Suprapubic skin (tissue), 4 donors: Measurements from ENCODE around the gene ITK.

Experiments
- EP300 ChIP-seq: sonication (generic); formaldehyde crosslinking; IDR thresholded peaks from one replicate; pipeline ENCODE4 v1.6.1; 2017; ENCODE audit warnings: antibody characterized with exemption
- POLR2A ChIP-seq, 2 donors: fragments of 450-650 bp; IDR thresholded peaks; one replicate each; pipeline ENCODE4 v1.6.1; 2017; ENCODE audit warnings: antibody characterized with exemption in 2 of 2, mild to moderate bottlenecking in 2 of 2, moderate library complexity in 2 of 2
- POLR2AphosphoS5 ChIP-seq, 3 donors: sonication (generic); formaldehyde crosslinking; IDR thresholded peaks; one replicate each; pipeline ENCODE4 v1.6.1; 2017; ENCODE audit warnings: antibody characterized with exemption in 3 of 3
- TF ChIP-seq, protein P1 (sequence below), 2 donors: fragments of 200-600 bp in 1 of 2; fragments of 450-650 bp in 1 of 2; sonication (generic) in 1 of 2; IDR thresholded peaks; one replicate each; pipeline ENCODE4 v1.5.1; 2016 to 2019; ENCODE audit warnings: antibody characterized with exemption in 2 of 2, mild to moderate bottlenecking in 1 of 2, moderate library complexity in 1 of 2

DNA sequence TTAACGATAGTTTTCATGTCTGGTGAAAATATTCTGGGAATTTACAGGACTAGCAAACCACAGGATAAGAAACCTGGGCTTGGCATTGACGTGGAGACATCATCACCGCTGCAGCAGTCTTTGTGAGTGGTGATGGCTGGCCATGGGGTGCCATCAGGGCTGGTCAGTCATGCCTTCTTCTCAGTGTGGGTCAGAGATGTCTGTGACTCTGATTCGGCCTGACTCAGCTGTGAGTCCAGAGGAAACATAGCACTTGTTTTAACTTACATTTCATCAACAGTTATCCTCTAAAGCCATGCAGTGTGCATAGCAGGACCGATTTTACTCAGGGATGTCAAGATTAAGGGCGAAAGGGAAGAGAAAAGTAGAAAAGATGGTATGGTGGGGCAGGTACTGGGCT, 52.1 kb downstream of the ITK start:
- TF ChIP-seq POLR2A (IDR thresholded peaks at IDR 0.05) (no peak), POLR2AphosphoS5 (IDR thresholded peaks at IDR 0.05) (no peak), EP300 (no peak)
- TF ChIP-seq, protein P1, sequence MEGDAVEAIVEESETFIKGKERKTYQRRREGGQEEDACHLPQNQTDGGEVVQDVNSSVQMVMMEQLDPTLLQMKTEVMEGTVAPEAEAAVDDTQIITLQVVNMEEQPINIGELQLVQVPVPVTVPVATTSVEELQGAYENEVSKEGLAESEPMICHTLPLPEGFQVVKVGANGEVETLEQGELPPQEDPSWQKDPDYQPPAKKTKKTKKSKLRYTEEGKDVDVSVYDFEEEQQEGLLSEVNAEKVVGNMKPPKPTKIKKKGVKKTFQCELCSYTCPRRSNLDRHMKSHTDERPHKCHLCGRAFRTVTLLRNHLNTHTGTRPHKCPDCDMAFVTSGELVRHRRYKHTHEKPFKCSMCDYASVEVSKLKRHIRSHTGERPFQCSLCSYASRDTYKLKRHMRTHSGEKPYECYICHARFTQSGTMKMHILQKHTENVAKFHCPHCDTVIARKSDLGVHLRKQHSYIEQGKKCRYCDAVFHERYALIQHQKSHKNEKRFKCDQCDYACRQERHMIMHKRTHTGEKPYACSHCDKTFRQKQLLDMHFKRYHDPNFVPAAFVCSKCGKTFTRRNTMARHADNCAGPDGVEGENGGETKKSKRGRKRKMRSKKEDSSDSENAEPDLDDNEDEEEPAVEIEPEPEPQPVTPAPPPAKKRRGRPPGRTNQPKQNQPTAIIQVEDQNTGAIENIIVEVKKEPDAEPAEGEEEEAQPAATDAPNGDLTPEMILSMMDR (IDR thresholded peaks at IDR 0.05) = no peak
